ENCODE measurements around the gene USP49. TPM values are rescaled to one million over a fixed set of nuclear protein-coding genes. Genes with fewer than 3 reads are reported as not detected.
A peak's percentile ranks its signal among the peaks of the same experiment; 100 is the strongest.

Gene USP49
- total RNA-seq, 3 donors from 2014 or later (not counting 1 experiment from before 2014, with no cell fraction given), result 6.4 to 15.1 (median 11.5) TPM

- H3K27me3 Mint-ChIP-seq (ENCODE audit: low read depth in 2 of 2), result peaks cover 0 to 3% of the 10 kb centered on the region in 2 donors
- Histone ChIP-seq H3K9me3 (ENCODE audit: control insufficient read depth, insufficient read depth, low read length) (no peaks in the 10 kb centered on the region), H3K4me3 (ENCODE audit: low read length) (no peak overlapping the region), H3K4me1 (ENCODE audit: control insufficient read depth, insufficient read depth, low read length) (peaks cover 40% of the 10 kb centered on the region), H3K27ac (ENCODE audit: low read length) (no peak overlapping the region), H3K27me3 (ENCODE audit: control insufficient read depth, insufficient read depth, low read length) (no peaks in the 10 kb centered on the region), H3K36me3 (ENCODE audit: control insufficient read depth, insufficient read depth, low read length) (peaks cover 4% of the 10 kb centered on the region)
- H3K9me3 Mint-ChIP-seq, result no peaks in the 10 kb centered on the region
- no peak for ATAC-seq
- no peak for DNase-seq
- peaks cover 1% of the 10 kb centered on the region for H3K36me3 Mint-ChIP-seq
- H3K4me3 Mint-ChIP-seq, result no peak overlapping the region
- no peak for TF ChIP-seq CTCF (IDR thresholded peaks at IDR 0.05)
- 80% methylated on average over 5 of the region's 5 CpGs for WGBS (ENCODE audit: insufficient coverage)
- peaks cover 0 to 32% of the 10 kb centered on the region in 2 donors for H3K4me1 Mint-ChIP-seq
- intact Hi-C loops (cut with micrococcal nuclease), result loop anchor here (10.0 kb wide), 1 partner anchor 760 kb away; no protein-coding TSS in a partner anchor
- no peak overlapping the region for H3K27ac Mint-ChIP-seq
Measured at GRCh38 chr6:41784581-41785171, 110.5 kb downstream of the USP49 start.

- H3K36me3 ChIP-seq (ENCODE audit: control insufficient read depth, insufficient read depth, low read length), result no peaks in the 10 kb centered on the region
- no peaks in the 10 kb centered on the region for H3K9me3 Mint-ChIP-seq
- no peaks in the 10 kb centered on the region for H3K9me3 ChIP-seq (ENCODE audit: control insufficient read depth, insufficient read depth, low read length)
- H3K4me3 Mint-ChIP-seq, result no peak overlapping the region
- H3K27ac Mint-ChIP-seq, result no peak overlapping the region
- WGBS (ENCODE audit: insufficient coverage), result 87% methylated on average over 4 of the region's 6 CpGs
- ATAC-seq (no peak), DNase-seq (no peak)
- H3K4me1 Mint-ChIP-seq, result peaks cover 7 to 38% of the 10 kb centered on the region in 2 donors
- no peaks in the 10 kb centered on the region for H3K36me3 Mint-ChIP-seq
- no peak for TF ChIP-seq CTCF (IDR thresholded peaks at IDR 0.05)
- no peak overlapping the region for H3K27ac ChIP-seq (ENCODE audit: low read length)
- intact Hi-C loops (cut with micrococcal nuclease), result loop anchor here (10.0 kb wide), 1 partner anchor 762 kb away; no protein-coding TSS in a partner anchor
- H3K27me3 Mint-ChIP-seq (ENCODE audit: low read depth in 2 of 2), result peaks cover 0 to 3% of the 10 kb centered on the region in 2 donors
- no peak overlapping the region for H3K4me3 ChIP-seq (ENCODE audit: low read length)
- H3K27me3 ChIP-seq (ENCODE audit: control insufficient read depth, insufficient read depth, low read length), result no peaks in the 10 kb centered on the region
- H3K4me1 ChIP-seq (ENCODE audit: control insufficient read depth, insufficient read depth, low read length), result peaks cover 40% of the 10 kb centered on the region
Measured at GRCh38 chr6:41783106-41783780, 111.9 kb downstream of the USP49 start.

GRCh38 chr6:41781366-41781730 is 113.8 kb downstream of the USP49 start:
- ATAC-seq (no peak), DNase-seq (no peak)
- H3K4me1 ChIP-seq (ENCODE audit: control insufficient read depth, insufficient read depth, low read length), result peaks cover 35% of the 10 kb centered on the region
- no peak overlapping the region for H3K27ac ChIP-seq (ENCODE audit: low read length)
- H3K27me3 ChIP-seq (ENCODE audit: control insufficient read depth, insufficient read depth, low read length), result no peaks in the 10 kb centered on the region
- intact Hi-C loops (cut with micrococcal nuclease), result loop anchor here (2.0 to 10.0 kb wide), 3 partner anchors 155 to 763 kb away; no protein-coding TSS in a partner anchor
- no peak overlapping the region for H3K4me3 ChIP-seq (ENCODE audit: low read length)
- H3K9me3 ChIP-seq (ENCODE audit: control insufficient read depth, insufficient read depth, low read length), result no peaks in the 10 kb centered on the region
- Mint-ChIP-seq H3K36me3 (no peaks in the 10 kb centered on the region), H3K27me3 (ENCODE audit: low read depth in 2 of 2) (peaks cover 0 to 3% of the 10 kb centered on the region in 2 donors), H3K27ac (no peak overlapping the region), H3K9me3 (no peaks in the 10 kb centered on the region), H3K4me3 (peak overlapping the region; percentile 78), H3K4me1 (peaks cover 7 to 29% of the 10 kb centered on the region in 2 donors)
- H3K36me3 ChIP-seq (ENCODE audit: control insufficient read depth, insufficient read depth, low read length), result no peaks in the 10 kb centered on the region
- TF ChIP-seq CTCF (IDR thresholded peaks at IDR 0.05), result no peak
- 30% methylated on average over 2 of the region's 3 CpGs for WGBS (ENCODE audit: insufficient coverage)

All from natural killer cell (primary cell).